BJ (cell line): Measurements from ENCODE around the gene TOR1B. TPM values are rescaled to one million over a fixed set of nuclear protein-coding genes. Genes with fewer than 3 reads are reported as not detected.
A peak's percentile ranks its signal among the peaks of the same experiment; 100 is the strongest.

Experiments
- CTCF ChIA-PET: fragments of 350-600 bp; formaldehyde crosslinking; extraction: SDS; loops from one replicate; lab custom pipeline; 2021; ENCODE audit warnings: antibody characterized with exemption, inconsistent platforms; lab: Yijun Ruan, JAX
- POLR2A ChIA-PET: fragments of 300-600 bp; sonication (Branson Sonifier 250); formaldehyde crosslinking; extraction: SDS; loops from one replicate; lab custom pipeline; 2021; ENCODE audit warnings: antibody characterized with exemption; lab: Charles Lee
- DNase-seq: peaks from one replicate; pipeline ENCODE4 v3.0.0-alpha.2; 2011; ENCODE audit warnings: low read depth
- H3K27me3 ChIP-seq: 2 replicates; pipeline ENCODE4 v1.6.0; 2011; ENCODE audit warnings: low read length; ENCODE audit not compliant: control insufficient read depth, insufficient read depth
- H3K36me3 ChIP-seq: 2 replicates; pipeline ENCODE4 v1.5.1; 2011; ENCODE audit warnings: low read length; ENCODE audit not compliant: control insufficient read depth, insufficient read depth
- H3K4me3 ChIP-seq: 2 replicates; pipeline ENCODE4 v1.5.1; 2011; ENCODE audit warnings: low read depth, mild to moderate bottlenecking, control low read depth, low read length
- CTCF ChIP-seq: IDR thresholded peaks from 2 replicates; pipeline ENCODE4 v1.5.1; 2011; ENCODE audit warnings: low read depth, mild to moderate bottlenecking, control low read depth, inconsistent platforms, low read length, moderate library complexity; ENCODE audit not compliant: insufficient read depth
- polyA plus RNA-seq: library from polyadenylated mRNA; depleted of rRNA; stranded (reverse); fragments of >200 nt; gene quantifications from 2 replicates; pipeline ENCODE4 v1.2.3, GENCODE V29; 2011

TOR1B gene
- polyA plus RNA-seq, 1 experiment = 26.8 TPM

GRCh38 chr9:129776566-129776937 is 26.4 kb upstream of the TOR1B start:
- no peak for TF ChIP-seq CTCF
- Histone ChIP-seq H3K27me3 (no peaks in the 10 kb centered on the region), H3K4me3 (peak overlapping the region; percentile 20; the same call in 1 of the 2 replicates), H3K36me3 (no peaks in the 10 kb centered on the region)
- ChIA-PET CTCF (interaction anchor here (0.5 to 3.4 kb wide), 8 partner anchors 8 to 134 kb away, joined by 3 to 39 read pairs (median 4); partner anchors contain the start of gene ASB6), POLR2A (interaction anchor here (1.2 kb wide), 1 partner anchor 14 kb away, joined by 3 read pairs; no protein-coding TSS in a partner anchor)
- DNase-seq = no peak

GRCh38 chr9:129776938-129777768 is 25.8 kb upstream of the TOR1B start:
- POLR2A ChIA-PET = interaction anchor here (1.0 to 1.2 kb wide), 2 partner anchors 14 to 634 kb away, joined by 3 read pairs; no protein-coding TSS in a partner anchor
- no peaks in the 10 kb centered on the region for H3K36me3 ChIP-seq
- no peak for TF ChIP-seq CTCF
- DNase-seq = peak; percentile 97
- peak overlapping the region; percentile 20 for H3K4me3 ChIP-seq
- H3K27me3 ChIP-seq = no peaks in the 10 kb centered on the region
- CTCF ChIA-PET = interaction anchor here (0.5 to 3.4 kb wide), 12 partner anchors 8 to 646 kb away, joined by 3 to 39 read pairs (median 3); partner anchors contain the start of genes ASB6 and PTGES

DNA sequence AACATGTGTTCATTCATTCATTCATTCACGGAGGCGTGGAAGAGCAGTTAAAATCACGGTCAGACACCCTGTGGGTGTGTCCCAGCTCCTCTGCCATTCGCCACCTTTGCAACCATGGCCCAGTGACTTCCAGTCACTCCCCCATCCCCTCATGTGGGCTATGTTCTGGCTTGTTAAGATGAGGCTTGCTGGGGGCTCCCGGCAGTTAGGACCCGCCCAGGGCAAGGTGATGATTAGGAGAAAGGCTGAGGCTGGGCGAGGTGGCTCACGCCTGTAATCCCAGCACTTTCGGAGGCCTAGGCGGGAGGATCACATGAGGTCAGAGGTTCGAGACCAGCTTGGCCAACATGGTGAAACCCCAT is 25.2 kb upstream of the TOR1B start:
- no peak for TF ChIP-seq CTCF
- H3K36me3 ChIP-seq = no peaks in the 10 kb centered on the region
- H3K4me3 ChIP-seq = no peak overlapping the region
- DNase-seq = no peak
- ChIA-PET CTCF (interaction anchor here (0.9 to 3.4 kb wide), 9 partner anchors 12 to 647 kb away, joined by 3 to 39 read pairs (median 3); partner anchors contain the start of genes ASB6 and PTGES), POLR2A (interaction anchor here (1.0 to 1.2 kb wide), 2 partner anchors 15 to 635 kb away, joined by 3 read pairs; no protein-coding TSS in a partner anchor)
- no peaks in the 10 kb centered on the region for H3K27me3 ChIP-seq

- no peak for TF ChIP-seq CTCF
- H3K36me3 ChIP-seq = no peaks in the 10 kb centered on the region
- no peaks in the 10 kb centered on the region for H3K27me3 ChIP-seq
- H3K4me3 ChIP-seq = no peak overlapping the region
- POLR2A ChIA-PET = no interaction called here
- CTCF ChIA-PET = interaction anchor here (1.1 to 3.4 kb wide), 6 partner anchors 13 to 647 kb away, joined by 3 to 39 read pairs (median 9); partner anchors contain the start of gene ASB6
- DNase-seq = no peak
These were observed 24.5 kb upstream of the TOR1B start for GRCh38 chr9:129778469-129778868.

DNA sequence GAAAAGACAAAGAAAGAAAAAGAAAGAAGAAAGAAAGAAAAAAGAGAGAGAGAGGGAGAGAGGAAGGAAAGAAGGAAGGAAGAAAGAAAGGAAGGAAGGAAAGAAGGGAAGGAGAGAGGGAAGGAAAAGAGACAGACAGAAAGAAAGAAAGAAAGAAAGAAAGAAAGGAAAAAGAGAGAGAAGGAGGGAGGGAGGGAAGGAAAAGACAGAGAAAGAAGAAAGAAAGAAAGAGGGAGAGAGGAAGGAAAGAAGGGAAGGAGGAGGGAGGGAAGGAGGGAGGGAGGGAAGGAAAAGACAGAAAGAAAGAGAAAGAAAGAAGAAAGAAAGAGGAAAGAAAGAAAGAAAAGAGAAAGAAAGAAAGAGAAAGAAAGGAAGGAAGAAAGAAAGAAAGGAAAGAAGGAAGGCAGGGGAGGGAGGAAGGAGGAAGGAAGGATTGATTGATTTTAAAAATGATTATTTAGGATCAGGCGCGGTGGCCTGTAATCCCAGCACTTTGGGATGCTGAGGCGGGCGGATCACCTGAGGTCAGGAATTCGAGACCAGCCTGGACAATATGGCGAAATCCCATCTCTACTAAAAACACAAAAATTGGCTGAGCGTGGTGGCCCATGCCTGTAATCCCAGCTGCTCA is 23.3 kb upstream of the TOR1B start:
- DNase-seq = no peak
- CTCF ChIA-PET = interaction anchor here (0.7 to 9.4 kb wide), 4 partner anchors 11 to 59 kb away, joined by 3 to 172 read pairs (median 26); no protein-coding TSS in a partner anchor

More for the DNA sequence above, 23.3 kb upstream of the TOR1B start:
- H3K4me3 ChIP-seq = no peak overlapping the region
- POLR2A ChIA-PET = no interaction called here
- H3K27me3 ChIP-seq = no peaks in the 10 kb centered on the region
- no peak for TF ChIP-seq CTCF
- H3K36me3 ChIP-seq = no peaks in the 10 kb centered on the region
